Smooth muscle cell (in vitro differentiated cells): Measurements from ENCODE around the gene TRAP1. TPM values are rescaled to one million over a fixed set of nuclear protein-coding genes. Genes with fewer than 3 reads are reported as not detected.

Source experiments
- DNase-seq: peaks from one replicate; lab custom pipeline; 2025; ENCODE audit not compliant: unreplicated experiment; lab: John Stamatoyannopoulos, UW
- H2AFZ ChIP-seq: fragments of 200-600 bp; sonication (generic); 2 replicates; pipeline ENCODE4 v1.6.0; 2016; ENCODE audit warnings: antibody characterized with exemption, low read depth, mild to moderate bottlenecking
- H3F3A ChIP-seq: fragments of 200-600 bp; sonication (generic); 2 replicates; pipeline ENCODE4 v1.6.0; 2017; ENCODE audit warnings: antibody characterized with exemption, low read depth
- H3K27ac ChIP-seq: fragments of 200-600 bp; sonication (generic); 2 replicates; pipeline ENCODE4 v1.5.1; 2016; ENCODE audit warnings: low read depth, mild to moderate bottlenecking
- H3K27me3 ChIP-seq: fragments of 200-600 bp; sonication (generic); 2 replicates; pipeline ENCODE4 v1.6.1; 2016; ENCODE audit warnings: low read depth, mild to moderate bottlenecking
- H3K36me3 ChIP-seq: fragments of 200-600 bp; sonication (generic); 2 replicates; pipeline ENCODE4 v1.5.1; 2016; ENCODE audit warnings: low read depth
- H3K4me1 ChIP-seq: fragments of 200-600 bp; sonication (generic); 2 replicates; pipeline ENCODE4 v1.5.1; 2016; ENCODE audit warnings: low read depth
- H3K4me2 ChIP-seq: fragments of 200-600 bp; sonication (generic); 2 replicates; pipeline ENCODE4 v1.6.0; 2016; ENCODE audit warnings: mild to moderate bottlenecking
- H3K4me3 ChIP-seq: fragments of 200-600 bp; sonication (generic); 2 replicates; pipeline ENCODE4 v1.5.1; 2016; ENCODE audit warnings: mild to moderate bottlenecking
- H3K79me2 ChIP-seq: fragments of 200-600 bp; sonication (generic); 2 replicates; pipeline ENCODE4 v1.6.0; 2016; ENCODE audit warnings: low read depth, mild to moderate bottlenecking
- H3K9ac ChIP-seq: fragments of 200-600 bp; sonication (generic); 2 replicates; pipeline ENCODE4 v1.6.0; 2016; ENCODE audit warnings: low read depth
- H3K9me3 ChIP-seq: fragments of 200-600 bp; sonication (generic); replicated peaks from 2 replicates; pipeline ENCODE4 v1.5.1; 2016; ENCODE audit warnings: low read depth
- H4K20me1 ChIP-seq: fragments of 200-600 bp; sonication (generic); 2 replicates; pipeline ENCODE4 v1.6.0; 2016; ENCODE audit warnings: low read depth
- CTCF ChIP-seq: fragments of 200-600 bp; sonication (generic); IDR thresholded peaks from 2 replicates; pipeline ENCODE4 v1.5.1; 2017; ENCODE audit warnings: borderline replicate concordance, mild to moderate bottlenecking, antibody characterized with exemption; ENCODE audit not compliant: insufficient read depth, poor library complexity, severe bottlenecking
- WGBS: methylation state at CpG from one replicate; pipeline ENCODE4 v1.1.7; 2016; ENCODE audit warnings: low lambda C conversion rate; 5-methylcytosine and 5-hydroxymethylcytosine counted together
- polyA plus RNA-seq: library from polyadenylated mRNA; unstranded; fragments of >200 nt; fragmentation: Nextera tagmentation; extraction: Ambion mirVana; gene quantifications from 2 replicates; pipeline ENCODE4 v1.2.1, GENCODE V29; 2016
- total RNA-seq: library from RNA; depleted of rRNA; stranded (reverse); fragments of >200 nt; gene quantifications from 2 replicates; pipeline ENCODE4 v1.2.3, GENCODE V29; 2014

The TRAP1 gene
- total and polyA plus RNA-seq, 2 experiments from 2014 or later = 37.7 to 46.6 TPM

GRCh38 chr16:3713587-3714242 lies 3.6 kb downstream of the TRAP1 start:
- peaks cover 49% of the 10 kb centered on the region for H3K79me2 ChIP-seq
- no peak overlapping the region for H3K4me2 ChIP-seq
- H3K9ac ChIP-seq = no peak overlapping the region

GRCh38 chr16:3712861-3713372 lies 4.4 kb downstream of the TRAP1 start:
- Histone ChIP-seq H2AFZ (no peak overlapping the region), H3K79me2 (peaks cover 55% of the 10 kb centered on the region), H3K27ac (no peak overlapping the region), H3K4me3 (no peak overlapping the region), H3K9ac (no peak overlapping the region), H3K36me3 (no peaks in the 10 kb centered on the region), H4K20me1 (peaks cover 7% of the 10 kb centered on the region), H3K4me2 (no peak overlapping the region), H3F3A (no peaks in the 10 kb centered on the region), H3K4me1 (peaks cover 3% of the 10 kb centered on the region), H3K27me3 (no peaks in the 10 kb centered on the region), H3K9me3 (no peaks in the 10 kb centered on the region)
- WGBS = 91% methylated on average over 16 of the region's 16 CpGs
- TF ChIP-seq CTCF = no peak
- DNase-seq = no peak

More at GRCh38 chr16:3713587-3714242, 3.6 kb downstream of the TRAP1 start:
- no peak for DNase-seq
- peaks cover 4% of the 10 kb centered on the region for H4K20me1 ChIP-seq
- 92% methylated on average over 15 of the region's 15 CpGs for WGBS
- no peaks in the 10 kb centered on the region for H3F3A ChIP-seq
- no peaks in the 10 kb centered on the region for H3K27me3 ChIP-seq
- H3K4me3 ChIP-seq = no peak overlapping the region
- no peak overlapping the region for H3K27ac ChIP-seq
- no peak for TF ChIP-seq CTCF
- peaks cover 3% of the 10 kb centered on the region for H3K4me1 ChIP-seq
- no peaks in the 10 kb centered on the region for H3K36me3 ChIP-seq
- H2AFZ ChIP-seq = no peak overlapping the region
- no peaks in the 10 kb centered on the region for H3K9me3 ChIP-seq

- H3K27ac ChIP-seq = no peak overlapping the region
- H4K20me1 ChIP-seq = peaks cover 4% of the 10 kb centered on the region
- no peak overlapping the region for H2AFZ ChIP-seq
- H3K36me3 ChIP-seq = no peaks in the 10 kb centered on the region
- H3K9ac ChIP-seq = no peak overlapping the region
- H3K4me2 ChIP-seq = no peak overlapping the region
- H3K9me3 ChIP-seq = no peaks in the 10 kb centered on the region
- H3K27me3 ChIP-seq = no peaks in the 10 kb centered on the region
- DNase-seq = no peak
- 94% methylated on average over 10 of the region's 10 CpGs for WGBS
- no peaks in the 10 kb centered on the region for H3K4me1 ChIP-seq
- no peaks in the 10 kb centered on the region for H3F3A ChIP-seq
- no peak overlapping the region for H3K4me3 ChIP-seq
- H3K79me2 ChIP-seq = peaks cover 33% of the 10 kb centered on the region
- no peak for TF ChIP-seq CTCF
Measured at GRCh38 chr16:3706253-3707012, 10.9 kb downstream of the TRAP1 start.
